ENCODE data around the gene ATP5F1E.
A peak's percentile ranks its signal among the peaks of the same experiment; 100 is the strongest.

ATP5F1E gene

DNA sequence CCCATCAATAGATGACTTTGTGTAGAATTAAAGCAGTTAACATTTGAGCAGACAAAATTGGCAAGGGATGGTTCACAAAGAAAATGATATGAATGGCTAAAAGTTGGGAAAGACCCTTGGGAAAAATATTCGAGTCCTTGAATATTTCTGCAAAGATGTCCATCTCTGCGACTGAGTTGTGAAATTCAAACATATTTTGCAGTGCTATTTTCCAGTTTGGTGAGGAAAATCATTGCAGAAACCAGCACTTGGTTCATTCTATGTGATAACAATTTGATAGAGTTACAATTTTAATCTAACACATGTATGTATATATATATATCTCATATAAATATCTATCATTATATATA, 16.5 kb upstream of the ATP5F1E start:
- no peak overlapping the region for H3K9ac ChIP-seq (ENCODE audit: low read depth, low read length, poor library complexity, severe bottlenecking)
- no peaks in the 10 kb centered on the region for H4K20me1 ChIP-seq (ENCODE audit: insufficient read depth, low read length, poor library complexity, severe bottlenecking)
- no peaks in the 10 kb centered on the region for H3K9me3 ChIP-seq (ENCODE audit: insufficient read depth, low read depth, low read length)
- no peaks in the 10 kb centered on the region for H3K36me3 ChIP-seq (ENCODE audit: insufficient read depth, low read length)
- no peaks in the 10 kb centered on the region for H3K9me2 ChIP-seq (replicated peaks; ENCODE audit: low read depth, low read length)
- peak overlapping the region; percentile 35 for H3K4me2 ChIP-seq (ENCODE audit: low read depth, low read length, poor library complexity, severe bottlenecking)
- H3K79me2 ChIP-seq (ENCODE audit: insufficient read depth, low read length) = no peaks in the 10 kb centered on the region
- H3K4me3 ChIP-seq (ENCODE audit: low read length, poor library complexity, severe bottlenecking) = no peak overlapping the region
- H3K27me3 ChIP-seq (ENCODE audit: insufficient read depth, low read length, poor library complexity, severe bottlenecking) = peaks cover 4% of the 10 kb centered on the region
- TF ChIP-seq, protein P1, sequence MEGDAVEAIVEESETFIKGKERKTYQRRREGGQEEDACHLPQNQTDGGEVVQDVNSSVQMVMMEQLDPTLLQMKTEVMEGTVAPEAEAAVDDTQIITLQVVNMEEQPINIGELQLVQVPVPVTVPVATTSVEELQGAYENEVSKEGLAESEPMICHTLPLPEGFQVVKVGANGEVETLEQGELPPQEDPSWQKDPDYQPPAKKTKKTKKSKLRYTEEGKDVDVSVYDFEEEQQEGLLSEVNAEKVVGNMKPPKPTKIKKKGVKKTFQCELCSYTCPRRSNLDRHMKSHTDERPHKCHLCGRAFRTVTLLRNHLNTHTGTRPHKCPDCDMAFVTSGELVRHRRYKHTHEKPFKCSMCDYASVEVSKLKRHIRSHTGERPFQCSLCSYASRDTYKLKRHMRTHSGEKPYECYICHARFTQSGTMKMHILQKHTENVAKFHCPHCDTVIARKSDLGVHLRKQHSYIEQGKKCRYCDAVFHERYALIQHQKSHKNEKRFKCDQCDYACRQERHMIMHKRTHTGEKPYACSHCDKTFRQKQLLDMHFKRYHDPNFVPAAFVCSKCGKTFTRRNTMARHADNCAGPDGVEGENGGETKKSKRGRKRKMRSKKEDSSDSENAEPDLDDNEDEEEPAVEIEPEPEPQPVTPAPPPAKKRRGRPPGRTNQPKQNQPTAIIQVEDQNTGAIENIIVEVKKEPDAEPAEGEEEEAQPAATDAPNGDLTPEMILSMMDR (conservative IDR thresholded peaks at IDR 0.05; ENCODE audit: low read length) = no peak
- TF ChIP-seq EZH2phosphoT487 (IDR thresholded peaks at IDR 0.05; ENCODE audit: borderline replicate concordance) = no peak
- H3K4me1 ChIP-seq (ENCODE audit: insufficient read depth, low read length, poor library complexity, severe bottlenecking) = peaks cover 5% of the 10 kb centered on the region
- no peaks in the 10 kb centered on the region for H3F3A ChIP-seq (ENCODE audit: low read depth)
- no peak overlapping the region for H2AFZ ChIP-seq (ENCODE audit: low read length)

DNA sequence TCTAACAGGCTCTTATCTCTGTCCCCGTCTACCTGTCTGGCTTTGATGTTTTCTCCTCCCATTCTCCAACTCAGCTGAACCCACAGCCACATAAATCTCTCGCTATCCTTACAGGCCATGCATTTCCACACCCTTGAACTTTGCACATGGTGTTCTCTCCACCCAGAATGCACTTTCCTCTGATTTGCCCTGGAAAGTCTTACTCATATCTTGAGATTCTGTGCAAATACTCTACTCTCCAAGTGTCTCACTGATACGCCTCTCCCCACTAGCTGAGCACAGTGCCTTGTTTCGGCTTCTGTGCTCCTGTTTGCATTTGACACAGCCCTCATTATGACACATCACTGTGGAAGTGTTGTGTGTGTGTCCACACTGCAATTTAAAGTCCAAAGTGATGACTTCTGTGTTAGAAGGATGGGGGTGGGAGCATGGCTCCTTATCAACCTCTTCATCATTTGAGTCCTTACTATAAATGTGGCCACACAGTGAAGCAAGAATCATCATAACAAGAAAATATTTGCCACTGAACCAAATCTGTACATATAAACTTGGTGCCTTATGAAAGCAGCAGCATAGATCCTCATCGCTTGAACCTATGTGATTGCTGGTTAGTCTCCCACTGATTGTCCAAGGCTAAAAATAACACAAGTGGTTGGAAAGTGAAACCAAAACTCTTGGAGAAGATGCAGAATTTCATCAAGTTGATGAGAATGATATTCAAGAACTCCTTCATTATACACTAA, 16.0 kb upstream of the ATP5F1E start:
- H3F3A ChIP-seq (ENCODE audit: low read depth) = no peaks in the 10 kb centered on the region
- H3K27me3 ChIP-seq (ENCODE audit: insufficient read depth, low read length, poor library complexity, severe bottlenecking) = peaks cover 4% of the 10 kb centered on the region
- peak overlapping the region; percentile 35 for H3K4me2 ChIP-seq (ENCODE audit: low read depth, low read length, poor library complexity, severe bottlenecking)
- H3K36me3 ChIP-seq (ENCODE audit: insufficient read depth, low read length) = no peaks in the 10 kb centered on the region
- no peak overlapping the region for H3K9ac ChIP-seq (ENCODE audit: low read depth, low read length, poor library complexity, severe bottlenecking)
- H3K9me3 ChIP-seq (ENCODE audit: insufficient read depth, low read depth, low read length) = no peaks in the 10 kb centered on the region
- peaks cover 10% of the 10 kb centered on the region for H3K4me1 ChIP-seq (ENCODE audit: insufficient read depth, low read length, poor library complexity, severe bottlenecking)
- H3K79me2 ChIP-seq (ENCODE audit: insufficient read depth, low read length) = no peaks in the 10 kb centered on the region
- no peak overlapping the region for H2AFZ ChIP-seq (ENCODE audit: low read length)
- TF ChIP-seq EZH2phosphoT487 (IDR thresholded peaks at IDR 0.05; ENCODE audit: borderline replicate concordance) = no peak
- TF ChIP-seq, protein P1 (conservative IDR thresholded peaks at IDR 0.05; ENCODE audit: low read length) = no peak
- no peaks in the 10 kb centered on the region for H3K9me2 ChIP-seq (replicated peaks; ENCODE audit: low read depth, low read length)
- no peaks in the 10 kb centered on the region for H4K20me1 ChIP-seq (ENCODE audit: insufficient read depth, low read length, poor library complexity, severe bottlenecking)
- H3K4me3 ChIP-seq (ENCODE audit: low read length, poor library complexity, severe bottlenecking) = no peak overlapping the region

- no peaks in the 10 kb centered on the region for H3K9me2 ChIP-seq (replicated peaks; ENCODE audit: low read depth, low read length)
- no peaks in the 10 kb centered on the region for H3F3A ChIP-seq (ENCODE audit: low read depth)
- H4K20me1 ChIP-seq (ENCODE audit: insufficient read depth, low read length, poor library complexity, severe bottlenecking) = peaks cover 4% of the 10 kb centered on the region
- no peak overlapping the region for H3K4me2 ChIP-seq (ENCODE audit: low read depth, low read length, poor library complexity, severe bottlenecking)
- H3K4me1 ChIP-seq (ENCODE audit: insufficient read depth, low read length, poor library complexity, severe bottlenecking) = peaks cover 12% of the 10 kb centered on the region
- no peak overlapping the region for H3K9ac ChIP-seq (ENCODE audit: low read depth, low read length, poor library complexity, severe bottlenecking)
- no peak overlapping the region for H3K4me3 ChIP-seq (ENCODE audit: low read length, poor library complexity, severe bottlenecking)
- no peak overlapping the region for H2AFZ ChIP-seq (ENCODE audit: low read length)
- H3K36me3 ChIP-seq (ENCODE audit: insufficient read depth, low read length) = no peaks in the 10 kb centered on the region
- TF ChIP-seq, protein P1 (conservative IDR thresholded peaks at IDR 0.05; ENCODE audit: low read length) = no peak
- no peak for TF ChIP-seq EZH2phosphoT487 (IDR thresholded peaks at IDR 0.05; ENCODE audit: borderline replicate concordance)
- peaks cover 4% of the 10 kb centered on the region for H3K27me3 ChIP-seq (ENCODE audit: insufficient read depth, low read length, poor library complexity, severe bottlenecking)
- peaks cover 8% of the 10 kb centered on the region for H3K79me2 ChIP-seq (ENCODE audit: insufficient read depth, low read length)
- no peaks in the 10 kb centered on the region for H3K9me3 ChIP-seq (ENCODE audit: insufficient read depth, low read depth, low read length)
Measured at GRCh38 chr20:59046862-59047261, 14.7 kb upstream of the ATP5F1E start.
